ENCODE measurements around the gene RFX4.

DNA sequence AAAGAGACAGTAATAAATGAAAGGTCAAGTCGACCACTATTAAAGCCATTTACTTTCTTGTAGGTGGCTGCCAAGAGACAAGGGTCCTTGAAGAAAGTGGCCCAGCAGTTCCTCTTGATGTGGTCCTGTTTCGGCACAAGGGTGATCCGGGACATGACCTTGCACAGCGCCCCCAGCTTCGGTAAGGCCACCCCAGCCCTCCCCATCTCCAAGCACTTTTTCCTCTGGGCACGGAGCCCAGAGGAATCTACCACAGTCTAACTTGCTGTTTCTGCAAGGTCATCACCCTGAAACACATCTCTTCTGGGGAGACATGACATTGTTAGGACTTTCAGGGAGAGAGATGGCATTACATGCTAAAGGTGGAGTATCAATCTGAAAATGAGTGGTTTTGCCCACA lies 137.9 kb downstream of the RFX4 start:
- TF ChIP-seq EZH2 (IDR thresholded peaks at IDR 0.05; ENCODE audit: low read length): no peak
- TF ChIP-seq, protein P1, sequence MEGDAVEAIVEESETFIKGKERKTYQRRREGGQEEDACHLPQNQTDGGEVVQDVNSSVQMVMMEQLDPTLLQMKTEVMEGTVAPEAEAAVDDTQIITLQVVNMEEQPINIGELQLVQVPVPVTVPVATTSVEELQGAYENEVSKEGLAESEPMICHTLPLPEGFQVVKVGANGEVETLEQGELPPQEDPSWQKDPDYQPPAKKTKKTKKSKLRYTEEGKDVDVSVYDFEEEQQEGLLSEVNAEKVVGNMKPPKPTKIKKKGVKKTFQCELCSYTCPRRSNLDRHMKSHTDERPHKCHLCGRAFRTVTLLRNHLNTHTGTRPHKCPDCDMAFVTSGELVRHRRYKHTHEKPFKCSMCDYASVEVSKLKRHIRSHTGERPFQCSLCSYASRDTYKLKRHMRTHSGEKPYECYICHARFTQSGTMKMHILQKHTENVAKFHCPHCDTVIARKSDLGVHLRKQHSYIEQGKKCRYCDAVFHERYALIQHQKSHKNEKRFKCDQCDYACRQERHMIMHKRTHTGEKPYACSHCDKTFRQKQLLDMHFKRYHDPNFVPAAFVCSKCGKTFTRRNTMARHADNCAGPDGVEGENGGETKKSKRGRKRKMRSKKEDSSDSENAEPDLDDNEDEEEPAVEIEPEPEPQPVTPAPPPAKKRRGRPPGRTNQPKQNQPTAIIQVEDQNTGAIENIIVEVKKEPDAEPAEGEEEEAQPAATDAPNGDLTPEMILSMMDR (optimal IDR thresholded peaks at IDR 0.05 in 1 of 3, IDR thresholded peaks at IDR 0.05 in 1 of 3, conservative IDR thresholded peaks at IDR 0.05 in 1 of 3; ENCODE audit: extremely low read depth in 1 of 3, insufficient read depth in 2 of 3, low read length in 3 of 3): no peak

Data from keratinocyte (primary cell).